Vagina (tissue), 2 donors: ENCODE measurements around the gene TP53I3.

Source experiments
- CTCF ChIP-seq, 3 experiments: fragments of 450-650 bp in 2 of 3; fragments of 200-600 bp in 1 of 3; sonication (generic) in 1 of 3; IDR thresholded peaks; one replicate each; pipeline ENCODE4 v1.5.1; 2017 to 2019; ENCODE audit warnings: antibody characterized with exemption in 3 of 3, mild to moderate bottlenecking in 2 of 3, moderate library complexity in 2 of 3
- POLR2A ChIP-seq, 2 donors: fragments of 450-650 bp; IDR thresholded peaks; one replicate each; pipeline ENCODE4 v1.6.1; 2017; ENCODE audit warnings: antibody characterized with exemption in 2 of 2, mild to moderate bottlenecking in 2 of 2, moderate library complexity in 2 of 2

- TF ChIP-seq POLR2A (IDR thresholded peaks at IDR 0.05), result no peak
- TF ChIP-seq CTCF (IDR thresholded peaks at IDR 0.05), result no peak
Measured at GRCh38 chr2:24104110-24104650, 19.5 kb upstream of the TP53I3 start.
